HG02610 (cell line): ENCODE data around the gene FKRP.

Source experiments
- ATAC-seq: cut with Tn5 transposase; IDR thresholded peaks from one replicate; pipeline ENCODE4 v1.9.1; 2021; ENCODE audit warnings: mild to moderate bottlenecking, moderate library complexity; ENCODE audit not compliant: unreplicated experiment

The FKRP gene

DNA sequence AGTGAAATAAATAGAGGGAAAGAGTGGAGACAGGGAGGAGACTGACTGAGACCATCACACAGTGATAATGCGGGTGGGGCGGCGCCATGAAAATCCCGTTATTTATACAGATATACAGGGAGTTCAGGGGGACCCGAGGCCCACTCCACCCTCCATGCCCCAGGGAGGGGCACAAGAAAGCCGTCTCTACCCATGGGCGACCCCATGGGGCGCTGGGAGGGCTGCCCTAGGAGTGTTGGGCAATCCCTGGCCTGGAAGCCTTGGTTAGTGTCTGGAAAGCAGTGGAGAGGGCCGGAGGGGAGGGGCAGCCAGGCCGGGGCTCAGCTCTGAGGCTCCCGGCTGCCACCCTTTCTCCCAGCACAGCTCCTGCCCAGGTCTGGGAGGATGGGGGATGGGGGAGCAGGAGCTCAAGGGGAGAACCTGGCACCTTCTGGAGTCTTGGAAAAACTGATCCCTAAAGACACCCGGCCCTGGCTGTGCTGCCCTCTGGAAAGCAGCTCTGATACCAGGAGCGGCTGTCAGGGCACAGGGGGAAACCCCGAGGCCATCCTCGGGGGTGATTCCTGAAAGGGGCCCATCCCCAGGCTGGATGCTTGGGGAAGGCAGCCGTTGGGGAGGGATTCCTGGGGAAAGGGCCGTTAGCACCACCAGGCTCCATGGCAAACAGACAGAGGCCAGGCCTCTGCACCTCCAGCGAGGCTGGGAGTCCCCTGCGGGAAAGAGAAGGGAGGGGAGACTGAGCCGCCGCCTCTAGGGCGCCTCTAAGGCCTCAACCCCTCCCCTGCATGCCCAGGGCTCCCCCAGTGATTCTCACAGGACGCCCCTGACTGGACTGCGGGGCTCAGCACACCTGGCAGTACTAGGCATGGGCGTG, 26.0 kb upstream of the FKRP start:
- ATAC-seq, result no peak

DNA sequence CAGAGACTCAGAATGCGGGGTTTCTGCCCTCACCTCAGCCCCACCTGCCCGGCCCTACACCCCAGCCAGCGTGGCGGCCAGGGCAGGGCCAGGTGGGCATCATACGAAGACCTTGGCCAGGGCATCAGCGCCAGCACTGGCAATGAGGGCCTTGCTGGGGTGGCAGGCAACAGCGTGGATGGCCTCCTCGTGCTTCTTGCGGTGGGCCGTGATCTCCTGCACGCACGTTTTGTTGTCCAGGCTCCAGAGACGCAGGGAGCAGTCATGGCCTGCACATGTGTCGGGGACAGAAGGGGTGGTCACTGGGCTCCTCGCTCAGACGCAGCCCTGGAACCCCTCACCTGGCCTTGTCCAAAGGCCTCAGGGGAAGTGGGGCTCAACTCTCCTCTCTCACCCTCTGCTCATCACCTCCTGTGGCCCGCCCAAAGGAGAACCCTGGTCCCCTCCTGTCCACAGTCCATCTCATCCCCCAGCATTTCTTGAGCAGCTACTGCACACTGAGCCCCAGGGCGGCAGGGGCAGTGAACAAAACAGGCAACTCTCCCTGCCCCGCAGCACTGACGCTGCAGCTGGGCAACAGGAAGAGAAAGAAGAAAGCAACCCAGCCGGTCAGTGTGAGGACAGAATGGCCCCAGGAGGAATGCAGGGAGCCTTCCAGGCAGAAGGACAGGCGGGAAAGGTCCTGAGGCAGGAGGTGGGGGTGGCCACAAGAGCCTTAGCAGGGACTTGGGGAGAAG, 25.2 kb upstream of the FKRP start:
- ATAC-seq, result no peak

DNA sequence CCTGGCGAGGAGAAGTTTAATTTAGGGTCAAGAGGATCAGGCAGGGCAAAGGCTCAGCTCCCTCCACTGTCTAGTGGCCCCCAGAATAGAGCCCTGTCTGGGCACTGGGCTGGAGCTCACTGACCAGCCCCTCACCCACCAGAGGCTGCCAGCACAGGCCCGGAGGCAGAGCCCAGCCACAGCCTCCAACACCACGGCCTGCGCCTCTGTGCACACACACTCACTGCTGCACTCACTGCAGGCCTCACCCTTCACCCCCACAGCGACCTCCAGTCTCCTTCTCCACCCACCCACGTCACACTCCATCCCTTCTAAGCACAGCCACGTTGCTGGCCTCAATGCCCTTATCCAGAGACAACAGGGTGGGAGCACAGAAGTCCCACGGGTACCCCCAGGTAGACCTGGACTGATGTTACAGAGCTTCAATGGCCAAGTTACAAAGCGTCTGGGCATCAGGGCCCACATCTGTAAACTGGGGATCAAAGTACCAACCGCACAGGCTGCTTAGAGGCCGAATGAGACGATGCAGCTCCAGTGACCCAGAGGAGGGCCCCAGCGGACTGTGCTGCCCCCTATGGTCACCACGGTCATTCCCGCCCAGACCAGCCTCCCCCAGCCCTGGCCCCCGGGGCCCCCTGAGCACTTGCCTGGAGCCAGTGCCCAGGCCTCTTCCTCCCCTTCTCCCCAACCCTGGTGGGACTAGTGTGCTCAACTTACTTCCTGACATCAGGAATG, 24.4 kb upstream of the FKRP start:
- ATAC-seq, result no peak

- no peak for ATAC-seq
These were observed 23.9 kb upstream of the FKRP start for GRCh38 chr19:46722004-46722380.

GRCh38 chr19:46722421-46723022, 23.3 kb upstream of the FKRP start:
- ATAC-seq, result no peak

GRCh38 chr19:46723023-46723461, 22.8 kb upstream of the FKRP start:
- no peak for ATAC-seq

DNA sequence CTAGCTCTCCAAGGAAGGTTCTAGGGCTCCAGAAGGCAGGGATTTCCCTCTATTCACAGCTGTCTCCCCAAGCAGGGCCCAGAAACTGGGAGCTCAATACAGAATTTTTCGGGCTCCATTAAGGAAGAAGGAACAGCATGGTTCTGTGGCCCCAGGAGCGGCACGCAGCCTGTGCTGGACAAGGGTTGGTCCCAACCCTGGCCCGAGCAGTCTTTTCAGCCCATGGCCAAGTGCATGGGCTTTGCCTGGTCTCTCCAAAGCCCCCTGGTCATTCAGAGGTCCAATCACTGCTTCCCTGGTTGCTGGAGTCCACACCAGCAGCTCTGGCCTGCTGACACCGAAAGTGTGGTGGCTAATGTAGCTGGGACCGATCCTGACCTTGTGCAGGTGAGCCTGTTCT, 22.4 kb upstream of the FKRP start:
- ATAC-seq, result no peak

DNA sequence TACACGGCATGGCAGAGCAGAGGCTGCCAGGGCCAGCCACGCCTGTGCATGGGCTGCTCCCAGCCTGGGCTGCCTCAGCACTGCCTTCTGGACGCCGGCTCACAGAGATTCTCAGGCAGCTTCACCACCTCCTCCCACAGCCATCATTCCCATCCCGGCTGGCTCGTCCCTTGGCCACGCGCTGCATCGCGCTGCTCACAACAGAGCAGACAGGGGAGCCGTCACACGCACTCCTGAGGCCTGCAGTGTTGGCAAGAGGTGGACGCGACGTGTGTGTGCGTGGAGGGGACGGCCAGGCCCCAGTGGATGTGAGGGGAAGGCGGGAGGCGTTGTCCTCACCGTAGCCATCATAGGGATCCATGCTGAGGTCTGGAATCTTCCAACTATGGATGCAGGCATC, 21.4 kb upstream of the FKRP start:
- ATAC-seq, result no peak

- no peak for ATAC-seq
These were observed 20.6 kb upstream of the FKRP start for GRCh38 chr19:46725036-46725820.

DNA sequence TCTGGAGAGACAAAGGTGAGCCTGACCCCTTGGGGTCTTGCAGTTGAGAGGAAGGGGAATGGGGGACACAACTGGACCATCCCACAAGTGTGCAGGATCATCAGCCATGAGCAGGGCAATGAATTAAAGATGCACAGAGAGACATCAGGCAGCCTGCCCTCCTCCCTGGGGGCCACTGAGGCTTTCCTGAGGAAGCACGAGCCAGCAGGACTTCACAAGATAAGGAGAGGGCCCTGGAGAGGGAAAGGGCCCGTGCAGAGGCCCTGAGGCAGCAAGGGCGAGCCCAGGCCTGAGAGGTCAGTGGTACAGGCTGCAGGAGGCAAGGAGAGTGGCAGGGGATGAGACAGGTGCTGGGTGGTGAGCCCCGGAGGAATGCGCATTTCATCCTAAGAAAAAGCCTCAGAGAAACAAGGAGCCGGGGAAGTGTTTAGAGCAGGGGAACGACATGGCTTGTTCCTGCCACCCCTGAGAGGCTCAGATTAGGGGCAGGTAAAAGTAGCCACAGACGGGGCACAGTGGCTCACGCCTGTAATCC, 19.9 kb upstream of the FKRP start:
- ATAC-seq, result no peak

DNA sequence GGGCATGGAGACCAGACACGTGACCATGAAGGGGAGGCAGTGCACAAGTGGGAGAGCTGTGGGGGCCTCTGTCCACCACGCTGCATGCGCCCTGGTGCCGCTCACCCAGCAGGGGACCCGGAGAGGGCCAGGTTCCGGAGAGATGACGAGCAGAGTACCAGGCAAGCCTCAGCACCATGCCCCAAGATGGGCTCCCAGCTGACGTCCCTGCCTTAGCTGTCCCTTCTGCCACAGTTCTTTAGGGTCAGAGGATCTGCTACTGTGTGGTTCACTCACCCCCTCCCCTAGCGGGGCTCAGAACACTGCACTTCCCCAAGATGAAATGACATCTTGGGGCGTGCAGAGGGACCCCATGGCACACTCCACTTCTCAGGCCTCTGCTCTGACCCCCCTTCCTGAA, 19.3 kb upstream of the FKRP start:
- ATAC-seq, result no peak

- ATAC-seq, result no peak
These were observed 18.8 kb upstream of the FKRP start for GRCh38 chr19:46726971-46727501.

GRCh38 chr19:46727757-46728156, 18.1 kb upstream of the FKRP start:
- no peak for ATAC-seq

- ATAC-seq, result no peak
These were observed 17.6 kb upstream of the FKRP start for GRCh38 chr19:46728208-46728607.

- no peak for ATAC-seq
These were observed 17.0 kb upstream of the FKRP start for GRCh38 chr19:46728693-46729339.

DNA sequence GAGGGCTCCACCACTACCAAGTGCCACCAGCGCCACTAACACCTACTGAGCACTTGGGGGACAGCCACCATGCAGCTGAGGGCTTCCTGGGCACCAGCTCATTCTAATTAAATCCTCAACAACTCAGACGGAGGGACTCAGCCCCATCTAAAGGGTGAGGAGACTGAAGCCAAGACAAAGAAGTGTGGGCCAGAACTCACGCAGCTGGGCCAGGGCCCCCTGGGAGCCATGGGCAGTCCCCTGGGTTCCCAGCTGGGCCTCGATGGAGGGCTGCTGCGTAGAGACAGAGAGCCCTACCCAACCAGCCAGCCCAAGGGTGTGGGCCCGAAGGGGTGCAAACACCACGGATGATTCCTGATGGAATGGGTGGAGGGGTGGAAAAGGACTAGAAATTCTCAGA, 16.2 kb upstream of the FKRP start:
- ATAC-seq, result no peak

DNA sequence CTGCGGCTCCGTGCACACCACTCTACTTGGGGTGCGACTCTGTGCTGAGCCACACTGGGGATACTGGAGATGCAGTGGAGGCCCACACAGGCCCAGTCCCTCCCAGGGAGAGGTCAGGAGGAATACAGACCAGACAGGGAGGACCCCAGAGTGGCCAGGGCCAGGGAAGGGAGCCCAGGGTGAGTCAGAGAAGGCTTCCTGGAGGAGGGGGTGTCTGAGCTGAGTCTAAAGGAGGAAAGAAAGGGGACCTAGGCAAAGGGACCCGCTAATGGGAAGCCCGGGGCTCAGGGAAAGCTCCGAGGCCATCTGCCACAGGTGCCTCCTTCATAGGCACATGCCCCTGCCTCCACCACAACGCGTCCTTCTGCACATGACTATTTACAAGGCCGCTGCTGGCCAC, 15.7 kb upstream of the FKRP start:
- ATAC-seq, result no peak

GRCh38 chr19:46730595-46730994, 15.3 kb upstream of the FKRP start:
- no peak for ATAC-seq

DNA sequence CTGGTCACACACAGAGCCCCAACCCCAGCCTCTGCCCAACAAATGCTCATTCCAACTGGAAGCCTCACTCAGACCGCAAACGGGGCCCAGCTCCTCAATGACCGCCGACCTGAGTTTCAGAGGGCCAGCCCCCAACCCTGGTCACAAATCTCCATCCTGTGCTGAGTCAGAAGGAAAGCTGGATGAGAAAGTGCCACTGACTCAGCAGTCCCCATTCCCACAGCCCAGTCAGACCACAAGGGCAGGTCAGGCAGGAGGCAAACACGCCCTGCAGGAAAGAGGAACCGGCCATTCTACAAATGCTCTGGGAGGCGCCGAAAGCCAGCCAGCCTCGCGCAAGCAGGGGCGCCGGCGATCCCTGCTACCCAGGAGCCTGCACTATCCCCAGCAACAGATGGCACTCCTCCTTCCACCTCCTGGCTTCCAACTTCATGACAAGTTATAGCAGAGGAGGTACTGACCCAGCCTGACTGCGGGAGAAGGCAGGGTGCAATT, 14.8 kb upstream of the FKRP start:
- no peak for ATAC-seq
